ENCODE data around the gene STAP2. TPM values are rescaled to one million over a fixed set of nuclear protein-coding genes. Genes with fewer than 3 reads are reported as not detected.
A peak's percentile ranks its signal among the peaks of the same experiment; 100 is the strongest.

STAP2 gene
- polyA plus RNA-seq, 1 donor (not counting 4 experiments of a cell fraction or from before 2014, with no cell fraction given), result 60.0 TPM

- no peaks in the 10 kb centered on the region for H4K20me1 ChIP-seq (ENCODE audit: control insufficient read depth, extremely low read depth, insufficient read depth, low read length)
- H2AFZ ChIP-seq (ENCODE audit: control insufficient read depth, low read length), result no peak overlapping the region
- H3K4me1 ChIP-seq (ENCODE audit: control insufficient read depth, extremely low read depth, insufficient read depth, low read length), result no peaks in the 10 kb centered on the region
- no peak overlapping the region for H3K27ac ChIP-seq (ENCODE audit: control insufficient read depth, insufficient read depth, low read length)
- DNase-seq (ENCODE audit: low read depth, low spot score) (no peak), FAIRE-seq (no peak)
- no peak overlapping the region for H3K9ac ChIP-seq (ENCODE audit: control insufficient read depth, extremely low read depth, insufficient read depth, low read length)
- no peaks in the 10 kb centered on the region for H3K9me3 ChIP-seq (ENCODE audit: control insufficient read depth, low read depth, low read length)
- H3K9me1 ChIP-seq (ENCODE audit: control insufficient read depth, extremely low read depth, insufficient read depth, low read length), result no peaks in the 10 kb centered on the region
- no peak overlapping the region for H3K4me3 ChIP-seq (ENCODE audit: control insufficient read depth in 2 of 3, extremely low read depth in 1 of 3, insufficient read depth in 2 of 3, low read depth in 1 of 3, low read length in 3 of 3)
- no peak overlapping the region for H3K4me2 ChIP-seq (ENCODE audit: control insufficient read depth, extremely low read depth, insufficient read depth, low read depth, low read length)
- H3K79me2 ChIP-seq (ENCODE audit: control insufficient read depth, insufficient read depth, low read length), result no peaks in the 10 kb centered on the region
- dilution Hi-C loops (cut with MboI; ENCODE audit: extremely low pct_ligation_motif_present, low sequenced_read_pairs), result no loop called here
- no peaks in the 10 kb centered on the region for H3K36me3 ChIP-seq (ENCODE audit: control insufficient read depth in 2 of 2, extremely low read depth in 1 of 2, insufficient read depth in 2 of 2, low read length in 2 of 2)
- TF ChIP-seq, protein P1, sequence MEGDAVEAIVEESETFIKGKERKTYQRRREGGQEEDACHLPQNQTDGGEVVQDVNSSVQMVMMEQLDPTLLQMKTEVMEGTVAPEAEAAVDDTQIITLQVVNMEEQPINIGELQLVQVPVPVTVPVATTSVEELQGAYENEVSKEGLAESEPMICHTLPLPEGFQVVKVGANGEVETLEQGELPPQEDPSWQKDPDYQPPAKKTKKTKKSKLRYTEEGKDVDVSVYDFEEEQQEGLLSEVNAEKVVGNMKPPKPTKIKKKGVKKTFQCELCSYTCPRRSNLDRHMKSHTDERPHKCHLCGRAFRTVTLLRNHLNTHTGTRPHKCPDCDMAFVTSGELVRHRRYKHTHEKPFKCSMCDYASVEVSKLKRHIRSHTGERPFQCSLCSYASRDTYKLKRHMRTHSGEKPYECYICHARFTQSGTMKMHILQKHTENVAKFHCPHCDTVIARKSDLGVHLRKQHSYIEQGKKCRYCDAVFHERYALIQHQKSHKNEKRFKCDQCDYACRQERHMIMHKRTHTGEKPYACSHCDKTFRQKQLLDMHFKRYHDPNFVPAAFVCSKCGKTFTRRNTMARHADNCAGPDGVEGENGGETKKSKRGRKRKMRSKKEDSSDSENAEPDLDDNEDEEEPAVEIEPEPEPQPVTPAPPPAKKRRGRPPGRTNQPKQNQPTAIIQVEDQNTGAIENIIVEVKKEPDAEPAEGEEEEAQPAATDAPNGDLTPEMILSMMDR (optimal IDR thresholded peaks at IDR 0.05 in 1 of 3, IDR thresholded peaks at IDR 0.05 in 1 of 3, conservative IDR thresholded peaks at IDR 0.05 in 1 of 3; ENCODE audit: extremely low read depth in 1 of 3, insufficient read depth in 2 of 3, low read length in 3 of 3), result peak; percentile 73 to 74 (median 74)
- TF ChIP-seq EZH2 (IDR thresholded peaks at IDR 0.05; ENCODE audit: low read length), result no peak
- no peaks in the 10 kb centered on the region for H3K27me3 ChIP-seq (ENCODE audit: control insufficient read depth, extremely low read depth, insufficient read depth, low read length)
Observed at GRCh38 chr19:4352701-4353121, 14.1 kb upstream of the STAP2 start.

DNA sequence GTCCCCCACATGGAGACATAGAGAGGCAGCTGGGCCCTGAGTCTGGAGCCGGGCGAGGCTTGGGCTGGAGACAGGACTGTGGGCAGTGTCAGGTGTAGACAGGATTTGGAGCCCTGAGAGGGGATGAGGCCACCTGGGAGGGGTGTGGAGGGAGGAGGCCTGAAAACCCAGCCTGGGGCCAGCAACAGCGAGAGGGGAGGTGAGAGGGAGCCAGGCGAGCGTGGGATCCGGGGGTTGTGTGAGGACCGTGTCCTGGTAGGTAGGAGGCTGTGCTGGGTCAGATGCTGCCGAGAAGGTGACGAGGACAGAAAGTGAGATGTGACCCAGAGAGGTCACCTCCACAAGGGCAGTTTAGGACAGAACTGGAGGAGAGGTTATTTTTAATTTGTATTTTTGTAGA, 12.1 kb upstream of the STAP2 start:
- Histone ChIP-seq H4K20me1 (ENCODE audit: control insufficient read depth, extremely low read depth, insufficient read depth, low read length) (no peaks in the 10 kb centered on the region), H3K36me3 (ENCODE audit: control insufficient read depth in 2 of 2, extremely low read depth in 1 of 2, insufficient read depth in 2 of 2, low read length in 2 of 2) (peaks cover 0 to 2% of the 10 kb centered on the region in 2 experiments), H3K4me2 (ENCODE audit: control insufficient read depth, extremely low read depth, insufficient read depth, low read depth, low read length) (no peak overlapping the region), H3K9me1 (ENCODE audit: control insufficient read depth, extremely low read depth, insufficient read depth, low read length) (no peaks in the 10 kb centered on the region), H3K9ac (ENCODE audit: control insufficient read depth, extremely low read depth, insufficient read depth, low read length) (no peak overlapping the region), H3K4me1 (ENCODE audit: control insufficient read depth, extremely low read depth, insufficient read depth, low read length) (no peaks in the 10 kb centered on the region), H3K4me3 (ENCODE audit: control insufficient read depth in 2 of 3, extremely low read depth in 1 of 3, insufficient read depth in 2 of 3, low read depth in 1 of 3, low read length in 3 of 3) (no peak overlapping the region), H3K9me3 (ENCODE audit: control insufficient read depth, low read depth, low read length) (no peaks in the 10 kb centered on the region), H2AFZ (ENCODE audit: control insufficient read depth, low read length) (no peak overlapping the region), H3K79me2 (ENCODE audit: control insufficient read depth, insufficient read depth, low read length) (no peaks in the 10 kb centered on the region), H3K27me3 (ENCODE audit: control insufficient read depth, extremely low read depth, insufficient read depth, low read length) (no peaks in the 10 kb centered on the region), H3K27ac (ENCODE audit: control insufficient read depth, insufficient read depth, low read length) (no peak overlapping the region)
- DNase-seq (ENCODE audit: low read depth, low spot score) (no peak), FAIRE-seq (no peak)
- dilution Hi-C loops (cut with MboI; ENCODE audit: extremely low pct_ligation_motif_present, low sequenced_read_pairs), result no loop called here
- TF ChIP-seq EZH2 (IDR thresholded peaks at IDR 0.05; ENCODE audit: low read length), result no peak
- TF ChIP-seq, protein P1 (optimal IDR thresholded peaks at IDR 0.05 in 1 of 3, IDR thresholded peaks at IDR 0.05 in 1 of 3, conservative IDR thresholded peaks at IDR 0.05 in 1 of 3; ENCODE audit: extremely low read depth in 1 of 3, insufficient read depth in 2 of 3, low read length in 3 of 3), result no peak
